H1 (cell line): ENCODE data around the gene ZFP36L1. TPM values are rescaled to one million over a fixed set of nuclear protein-coding genes. Genes with fewer than 3 reads are reported as not detected.

Experiments
- EZH2 ChIP-seq: fragments of 200-600 bp; sonication (generic); IDR thresholded peaks from 2 replicates; pipeline ENCODE4 v1.7.1; 2012; ENCODE audit warnings: low read depth, mild to moderate bottlenecking, moderate library complexity, low read length, inconsistent platforms; ENCODE audit not compliant: severe bottlenecking
- GABPA ChIP-seq: IDR thresholded peaks from 2 replicates; pipeline ENCODE4 v1.6.1; 2011; ENCODE audit warnings: mild to moderate bottlenecking, low read length, moderate library complexity, borderline replicate concordance; ENCODE audit not compliant: insufficient read depth
- NANOG ChIP-seq: IDR thresholded peaks from 2 replicates; pipeline ENCODE4 v1.6.1; 2011; ENCODE audit warnings: low read length, low read depth, mild to moderate bottlenecking, inconsistent platforms; ENCODE audit not compliant: insufficient read depth, poor library complexity, severe bottlenecking
- SP1 ChIP-seq: IDR thresholded peaks from 2 replicates; pipeline ENCODE4 v1.6.1; 2011; ENCODE audit warnings: low read depth, low read length
- SP2 ChIP-seq: IDR thresholded peaks from 2 replicates; pipeline ENCODE4 v1.6.1; 2012; ENCODE audit warnings: mild to moderate bottlenecking, low read length, inconsistent platforms
- ZNF274 ChIP-seq: IDR thresholded peaks from 2 replicates; pipeline ENCODE4 v1.7.0; 2012; ENCODE audit warnings: low read length, borderline replicate concordance; ENCODE audit errors: extremely low read depth
- polyA plus RNA-seq, 7 experiments: library from polyadenylated mRNA; depleted of rRNA in 3 of 7; stranded (reverse) in 5 of 7; unstranded in 2 of 7; fragments of >200 nt in 5 of 7; fragments of 200-250 nt in 2 of 7; gene quantifications; 1 replicate in 5 of 7; 2 replicates in 1 of 7; 4 replicates in 1 of 7; pipeline versions ENCODE4 v1.2.1 to v1.2.3, GENCODE V29; 2011 to 2013; ENCODE audit warnings: missing spikeins in 2 of 7, mixed read lengths in 2 of 7
- total RNA-seq: library from RNA; stranded (reverse); fragmentation: NEBNext Ultra II Directional; extraction: Animal tissue kit (Norgen Biotek cat#: 25700); gene quantifications from 2 replicates; pipeline ENCODE4 v1.2.1, GENCODE V29; 2021
- TF ChIP-seq, protein P1 (sequence below): IDR thresholded peaks from 2 replicates; pipeline ENCODE4 v1.6.1; 2011; ENCODE audit warnings: low read depth, mild to moderate bottlenecking, low read length; ENCODE audit not compliant: insufficient read depth
- TF ChIP-seq, protein P2 (sequence below), 3 experiments: IDR thresholded peaks; 1 replicate in 2 of 3; 2 replicates in 1 of 3; pipeline versions ENCODE4 v1.5.1 to v1.6.1; 2011; ENCODE audit warnings: low read length in 3 of 3, mild to moderate bottlenecking in 3 of 3, inconsistent platforms in 2 of 3, low read depth in 1 of 3, moderate library complexity in 1 of 3; ENCODE audit not compliant: insufficient read depth in 1 of 3; ENCODE audit errors: control extremely low read depth in 1 of 3

ZFP36L1 gene
- total and polyA plus RNA-seq, 2 of the 8 experiments (the other 6 are each of a cell fraction or from before 2014, with no cell fraction given), result 80.4 to 132 TPM

DNA sequence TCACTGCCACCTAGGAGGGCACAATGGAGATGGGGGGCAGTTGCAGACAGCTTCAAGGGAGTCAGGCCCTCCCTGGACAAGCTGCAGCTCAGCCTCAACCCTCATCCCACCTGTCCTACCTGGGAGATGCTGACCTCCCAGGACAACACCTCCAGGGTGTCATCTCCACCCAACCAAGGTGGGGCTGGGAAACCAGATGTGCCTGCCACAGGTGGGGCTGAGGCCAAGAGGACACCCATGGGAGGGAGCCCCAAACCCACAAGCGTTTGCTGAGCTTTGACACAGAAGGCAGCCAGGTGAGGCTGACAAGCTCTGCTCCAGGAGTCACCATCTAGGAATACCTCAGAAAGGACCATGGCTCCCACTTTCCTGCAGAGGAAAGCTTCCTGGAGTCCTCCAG, 31.5 kb downstream of the ZFP36L1 start (continued):
- TF ChIP-seq SP2 (no peak), ZNF274 (no peak), GABPA (no peak), EZH2 (no peak), SP1 (no peak), NANOG (no peak)
- TF ChIP-seq, protein P1, sequence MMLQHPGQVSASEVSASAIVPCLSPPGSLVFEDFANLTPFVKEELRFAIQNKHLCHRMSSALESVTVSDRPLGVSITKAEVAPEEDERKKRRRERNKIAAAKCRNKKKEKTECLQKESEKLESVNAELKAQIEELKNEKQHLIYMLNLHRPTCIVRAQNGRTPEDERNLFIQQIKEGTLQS, result no peak
- TF ChIP-seq, protein P2, sequence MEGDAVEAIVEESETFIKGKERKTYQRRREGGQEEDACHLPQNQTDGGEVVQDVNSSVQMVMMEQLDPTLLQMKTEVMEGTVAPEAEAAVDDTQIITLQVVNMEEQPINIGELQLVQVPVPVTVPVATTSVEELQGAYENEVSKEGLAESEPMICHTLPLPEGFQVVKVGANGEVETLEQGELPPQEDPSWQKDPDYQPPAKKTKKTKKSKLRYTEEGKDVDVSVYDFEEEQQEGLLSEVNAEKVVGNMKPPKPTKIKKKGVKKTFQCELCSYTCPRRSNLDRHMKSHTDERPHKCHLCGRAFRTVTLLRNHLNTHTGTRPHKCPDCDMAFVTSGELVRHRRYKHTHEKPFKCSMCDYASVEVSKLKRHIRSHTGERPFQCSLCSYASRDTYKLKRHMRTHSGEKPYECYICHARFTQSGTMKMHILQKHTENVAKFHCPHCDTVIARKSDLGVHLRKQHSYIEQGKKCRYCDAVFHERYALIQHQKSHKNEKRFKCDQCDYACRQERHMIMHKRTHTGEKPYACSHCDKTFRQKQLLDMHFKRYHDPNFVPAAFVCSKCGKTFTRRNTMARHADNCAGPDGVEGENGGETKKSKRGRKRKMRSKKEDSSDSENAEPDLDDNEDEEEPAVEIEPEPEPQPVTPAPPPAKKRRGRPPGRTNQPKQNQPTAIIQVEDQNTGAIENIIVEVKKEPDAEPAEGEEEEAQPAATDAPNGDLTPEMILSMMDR (IDR thresholded peaks at IDR 0.05; ENCODE audit: control extremely low read depth in 1 of 3, insufficient read depth in 1 of 3, low read depth in 1 of 3, low read length in 3 of 3), result no peak
